H9 (cell line): ENCODE measurements around the gene ZNF530. TPM values are rescaled to one million over a fixed set of nuclear protein-coding genes. Genes with fewer than 3 reads are reported as not detected.

ENCODE experiments used
- DNase-seq: peaks from one replicate; pipeline ENCODE4 v3.0.0-alpha.2; 2017
- H2AFZ ChIP-seq: one replicate; pipeline ENCODE4 v1.6.1; 2013; ENCODE audit warnings: mild to moderate bottlenecking, low read length, control low read depth, moderate library complexity
- H2AK5ac ChIP-seq: 2 replicates; pipeline ENCODE4 v1.6.1; 2013; ENCODE audit warnings: low read length, control low read depth, mixed read lengths; ENCODE audit not compliant: insufficient read length
- H2BK120ac ChIP-seq: one replicate; pipeline ENCODE4 v1.6.1; 2013; ENCODE audit warnings: low read depth, mild to moderate bottlenecking, low read length, control low read depth, inconsistent platforms; ENCODE audit not compliant: poor library complexity, severe bottlenecking
- H2BK12ac ChIP-seq: 2 replicates; pipeline ENCODE4 v1.6.1; 2013; ENCODE audit warnings: low read length, control low read depth, mixed read lengths, low read depth; ENCODE audit not compliant: insufficient read length
- H2BK15ac ChIP-seq: 2 replicates; pipeline ENCODE4 v1.6.1; 2013; ENCODE audit warnings: low read depth, low read length, control low read depth
- H2BK20ac ChIP-seq: one replicate; pipeline ENCODE4 v1.6.1; 2013; ENCODE audit warnings: low read depth, mild to moderate bottlenecking, low read length, control low read depth, inconsistent platforms; ENCODE audit not compliant: poor library complexity, severe bottlenecking
- H2BK5ac ChIP-seq: 2 replicates; pipeline ENCODE4 v1.6.1; 2013; ENCODE audit warnings: low read length, control low read depth, mixed read lengths; ENCODE audit not compliant: insufficient read length
- H3K14ac ChIP-seq: 2 replicates; pipeline ENCODE4 v1.6.1; 2013; ENCODE audit warnings: low read length, control low read depth; ENCODE audit not compliant: insufficient read depth
- H3K18ac ChIP-seq: 2 replicates; pipeline ENCODE4 v1.6.1; 2013; ENCODE audit warnings: low read depth, mild to moderate bottlenecking, mixed read lengths, low read length, control low read depth; ENCODE audit not compliant: insufficient read length
- H3K23ac ChIP-seq: 2 replicates; pipeline ENCODE4 v1.6.1; 2013; ENCODE audit warnings: low read length, control low read depth, mixed read lengths, low read depth; ENCODE audit not compliant: insufficient read length
- H3K23me2 ChIP-seq: 2 replicates; pipeline ENCODE4 v1.6.1; 2013; ENCODE audit warnings: low read depth, mild to moderate bottlenecking, mixed read lengths, low read length, control low read depth; ENCODE audit not compliant: insufficient read length, poor library complexity, severe bottlenecking
- H3K27ac ChIP-seq: 2 replicates; pipeline ENCODE4 v1.5.1; 2013; ENCODE audit warnings: low read length, control low read depth, mixed read lengths, low read depth; ENCODE audit not compliant: insufficient read length
- H3K27me3 ChIP-seq: 2 replicates; pipeline ENCODE4 v1.6.1; 2013; ENCODE audit warnings: low read length, control low read depth, inconsistent platforms; ENCODE audit not compliant: insufficient read depth
- H3K4ac ChIP-seq: 2 replicates; pipeline ENCODE4 v1.6.1; 2013; ENCODE audit warnings: low read depth, mild to moderate bottlenecking, control low read depth, inconsistent platforms, low read length, moderate library complexity
- H3K4me1 ChIP-seq: 2 replicates; pipeline ENCODE4 v1.6.1; 2013; ENCODE audit warnings: low read length, control low read depth, inconsistent platforms; ENCODE audit not compliant: insufficient read depth
- H3K4me2 ChIP-seq: 2 replicates; pipeline ENCODE4 v1.6.1; 2013; ENCODE audit warnings: low read length, control low read depth, mixed read lengths; ENCODE audit not compliant: insufficient read length, insufficient read depth
- H3K56ac ChIP-seq: 2 replicates; pipeline ENCODE4 v1.6.1; 2013; ENCODE audit warnings: low read depth, mild to moderate bottlenecking, mixed read lengths, low read length, control low read depth; ENCODE audit not compliant: insufficient read length
- H3K79me1 ChIP-seq: 2 replicates; pipeline ENCODE4 v1.6.1; 2013; ENCODE audit warnings: low read depth, mild to moderate bottlenecking, moderate library complexity, low read length, control low read depth, inconsistent platforms; ENCODE audit not compliant: insufficient read depth, poor library complexity, severe bottlenecking
- H3K79me2 ChIP-seq: 2 replicates; pipeline ENCODE4 v1.6.1; 2013; ENCODE audit warnings: low read length, control low read depth, inconsistent platforms; ENCODE audit not compliant: insufficient read depth
- H3K9ac ChIP-seq: 2 replicates; pipeline ENCODE4 v1.6.1; 2013; ENCODE audit warnings: low read length, control low read depth, mixed read lengths; ENCODE audit not compliant: insufficient read length; ENCODE audit errors: extremely low read depth
- H3K9me3 ChIP-seq: one replicate; pipeline ENCODE4 v1.6.1; 2013; ENCODE audit warnings: low read depth, low read length, inconsistent platforms; ENCODE audit not compliant: control insufficient read depth
- H3T11ph ChIP-seq: one replicate; pipeline ENCODE4 v1.6.1; 2013; ENCODE audit warnings: mild to moderate bottlenecking, low read length, control low read depth, inconsistent platforms
- H4K20me1 ChIP-seq: one replicate; pipeline ENCODE4 v1.6.1; 2013; ENCODE audit not compliant: control insufficient read depth, insufficient read length, insufficient read depth
- H4K5ac ChIP-seq: 2 replicates; pipeline ENCODE4 v1.6.1; 2013; ENCODE audit warnings: low read depth, mild to moderate bottlenecking, mixed read lengths, low read length, control low read depth; ENCODE audit not compliant: insufficient read length
- H4K8ac ChIP-seq: replicated peaks from 2 replicates; pipeline ENCODE4 v1.6.1; 2013; ENCODE audit warnings: low read length, control low read depth, mixed read lengths, low read depth; ENCODE audit not compliant: insufficient read length
- H4K91ac ChIP-seq: 2 replicates; pipeline ENCODE4 v1.6.1; 2013; ENCODE audit warnings: low read depth, mild to moderate bottlenecking, moderate library complexity, mixed read lengths, low read length, control low read depth; ENCODE audit not compliant: insufficient read length
- H3K27ac Mint-ChIP-seq, 3 experiments: 2 replicates in 2 of 3; 3 replicates in 1 of 3; pipeline ENCODE4 v1.8.0; 2020 to 2021; ENCODE audit warnings: mixed read lengths in 3 of 3, mild to moderate bottlenecking in 1 of 3, moderate library complexity in 1 of 3
- H3K27me3 Mint-ChIP-seq: 2 replicates; pipeline ENCODE4 v1.8.0; 2021; ENCODE audit warnings: low read depth, mild to moderate bottlenecking, moderate library complexity, mixed read lengths
- H3K36me3 Mint-ChIP-seq, 3 experiments: 2 replicates in 2 of 3; 3 replicates in 1 of 3; pipeline ENCODE4 v1.8.0; 2020 to 2021; ENCODE audit warnings: low read depth in 3 of 3, mixed read lengths in 3 of 3; ENCODE audit not compliant: insufficient read depth in 1 of 3
- H3K4me1 Mint-ChIP-seq, 2 experiments: 2 replicates each; pipeline ENCODE4 v1.8.0; 2020; ENCODE audit warnings: mixed read lengths in 2 of 2
- H3K4me3 Mint-ChIP-seq, 2 experiments: 2 replicates in 1 of 2; 3 replicates in 1 of 2; pipeline ENCODE4 v1.8.0; 2020 to 2021; ENCODE audit warnings: mild to moderate bottlenecking in 2 of 2, mixed read lengths in 2 of 2, moderate library complexity in 1 of 2
- H3K9me3 Mint-ChIP-seq, 2 experiments: 2 replicates in 1 of 2; 3 replicates in 1 of 2; pipeline ENCODE4 v1.8.0; 2020; ENCODE audit warnings: mild to moderate bottlenecking in 2 of 2, mixed read lengths in 2 of 2, moderate library complexity in 1 of 2
- WGBS: extraction: QIAGEN DNeasy Blood & Tissue Kit; methylation state at CpG from one replicate; pipeline ENCODE4 v1.1.7; 2013; ENCODE audit warnings: missing lambda C conversion rate, low lambda C conversion rate, mixed read lengths; ENCODE audit not compliant: insufficient read length; ENCODE audit errors: extremely low coverage; 5-methylcytosine and 5-hydroxymethylcytosine counted together
- total RNA-seq: library from RNA; stranded (reverse); gene quantifications from 2 replicates; pipeline ENCODE4 v1.2.1, GENCODE V29; 2021
- TF ChIP-seq, protein P1 (sequence below): fragments of 200-600 bp; sonication (generic); conservative IDR thresholded peaks from 3 replicates; pipeline ENCODE4 v1.8.0; 2021; ENCODE audit warnings: antibody characterized with exemption, mild to moderate bottlenecking

ZNF530 gene
- total RNA-seq, 1 experiment from 2014 or later = 9.3 TPM

DNA sequence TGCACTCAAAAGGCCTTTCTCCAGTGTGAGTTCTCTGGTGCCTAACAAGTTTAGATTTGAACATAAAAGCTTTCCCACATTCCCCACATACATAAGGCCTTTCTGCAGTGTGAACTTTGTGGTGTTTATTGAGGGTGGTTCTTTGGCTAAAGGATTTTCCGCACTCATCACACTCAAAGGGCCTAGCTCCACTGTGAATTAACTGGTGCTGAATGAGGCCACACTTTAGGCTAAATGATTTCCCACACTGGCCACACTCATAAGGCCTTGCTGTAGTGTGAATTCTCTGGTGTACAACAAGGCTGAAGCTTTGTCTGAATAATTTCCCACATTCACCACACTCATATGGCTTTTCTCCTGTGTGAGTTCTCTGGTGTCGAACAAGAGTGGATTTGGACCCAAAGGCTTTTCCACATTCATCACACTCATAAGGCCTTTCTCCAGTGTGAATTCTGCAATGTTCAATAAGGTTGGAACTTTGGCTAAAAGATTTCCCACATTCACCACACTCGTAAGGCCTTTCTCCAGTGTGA, 27.2 kb upstream of the ZNF530 start:
- peaks cover 91% of the 10 kb centered on the region for H3K9me3 ChIP-seq
- Mint-ChIP-seq H3K9me3 (peaks cover 97% of the 10 kb centered on the region in 2 experiments), H3K4me3 (no peak overlapping the region), H3K27ac (no peak overlapping the region), H3K27me3 (peaks cover 17% of the 10 kb centered on the region), H3K36me3 (peaks cover 70 to 78% (median 75%) of the 10 kb centered on the region in 3 experiments), H3K4me1 (no peaks in the 10 kb centered on the region; a peak in 1 of 4 replicates)
- H3K9ac ChIP-seq = no peak overlapping the region
- no peak overlapping the region for H3T11ph ChIP-seq
- H3K23me2 ChIP-seq = no peaks in the 10 kb centered on the region
- no peak overlapping the region for H4K5ac ChIP-seq
- no peak overlapping the region for H2BK20ac ChIP-seq
- no peak overlapping the region for H3K18ac ChIP-seq
- no peak overlapping the region for H4K8ac ChIP-seq
- no peak overlapping the region for H3K56ac ChIP-seq
- H3K4ac ChIP-seq = no peak overlapping the region
- H2AFZ ChIP-seq = no peak overlapping the region
- no peak overlapping the region for H2BK5ac ChIP-seq
- H2BK12ac ChIP-seq = no peak overlapping the region
- TF ChIP-seq, protein P1, sequence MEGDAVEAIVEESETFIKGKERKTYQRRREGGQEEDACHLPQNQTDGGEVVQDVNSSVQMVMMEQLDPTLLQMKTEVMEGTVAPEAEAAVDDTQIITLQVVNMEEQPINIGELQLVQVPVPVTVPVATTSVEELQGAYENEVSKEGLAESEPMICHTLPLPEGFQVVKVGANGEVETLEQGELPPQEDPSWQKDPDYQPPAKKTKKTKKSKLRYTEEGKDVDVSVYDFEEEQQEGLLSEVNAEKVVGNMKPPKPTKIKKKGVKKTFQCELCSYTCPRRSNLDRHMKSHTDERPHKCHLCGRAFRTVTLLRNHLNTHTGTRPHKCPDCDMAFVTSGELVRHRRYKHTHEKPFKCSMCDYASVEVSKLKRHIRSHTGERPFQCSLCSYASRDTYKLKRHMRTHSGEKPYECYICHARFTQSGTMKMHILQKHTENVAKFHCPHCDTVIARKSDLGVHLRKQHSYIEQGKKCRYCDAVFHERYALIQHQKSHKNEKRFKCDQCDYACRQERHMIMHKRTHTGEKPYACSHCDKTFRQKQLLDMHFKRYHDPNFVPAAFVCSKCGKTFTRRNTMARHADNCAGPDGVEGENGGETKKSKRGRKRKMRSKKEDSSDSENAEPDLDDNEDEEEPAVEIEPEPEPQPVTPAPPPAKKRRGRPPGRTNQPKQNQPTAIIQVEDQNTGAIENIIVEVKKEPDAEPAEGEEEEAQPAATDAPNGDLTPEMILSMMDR = no peak
- no peaks in the 10 kb centered on the region for H3K4me1 ChIP-seq
- H3K23ac ChIP-seq = no peak overlapping the region
- H2AK5ac ChIP-seq = no peak overlapping the region
- H3K27me3 ChIP-seq = no peaks in the 10 kb centered on the region
- H2BK15ac ChIP-seq = no peak overlapping the region
- WGBS = no CpG with 5 or more reads among the region's 3 CpGs
- no peak overlapping the region for H3K4me2 ChIP-seq
- H3K27ac ChIP-seq = no peak overlapping the region
- no peak overlapping the region for H3K14ac ChIP-seq
- no peaks in the 10 kb centered on the region for H3K79me1 ChIP-seq
- H3K79me2 ChIP-seq = peaks cover 2% of the 10 kb centered on the region; the same call in 1 of the 2 replicates
- H4K91ac ChIP-seq = no peak overlapping the region
- no peaks in the 10 kb centered on the region for H4K20me1 ChIP-seq
- DNase-seq = no peak
- H2BK120ac ChIP-seq = no peak overlapping the region
